ENCODE results near the gene GBP3. TPM values are rescaled to one million over a fixed set of nuclear protein-coding genes. Genes with fewer than 3 reads are reported as not detected.

Gene GBP3
- total and polyA plus RNA-seq, 9 of the 15 experiments (the other 6 are each of a cell fraction or from before 2014, with no cell fraction given), result 0.07 to 0.14 (median 0.11) TPM; not detected in 4

- TF ChIP-seq TEAD1 (CRISPR knock-in tag; IDR thresholded peaks at IDR 0.05) (no peak), BDP1 (IDR thresholded peaks at IDR 0.05; ENCODE audit: insufficient read depth, insufficient read length) (no peak), TGIF2 (CRISPR knock-in tag; IDR thresholded peaks at IDR 0.05) (no peak), NUFIP1 (IDR thresholded peaks at IDR 0.05; ENCODE audit: partially characterized antibody) (no peak), SPI1 (IDR thresholded peaks at IDR 0.05; ENCODE audit: borderline replicate concordance, low read depth, low read length) (no peak), MAFF (IDR thresholded peaks at IDR 0.05; ENCODE audit: low read length) (no peak), BRD4 (IDR thresholded peaks at IDR 0.05) (no peak), OTX1 (CRISPR knock-in tag; IDR thresholded peaks at IDR 0.05) (no peak), STAT5B (CRISPR knock-in tag; IDR thresholded peaks at IDR 0.05) (no peak), PHF8 (IDR thresholded peaks at IDR 0.05; ENCODE audit: borderline replicate concordance, low read length) (no peak), CTCF (IDR thresholded peaks at IDR 0.05 in 2 of 3, conservative IDR thresholded peaks at IDR 0.05 in 1 of 3; ENCODE audit: insufficient read depth in 2 of 3, low read depth in 1 of 3, low read length in 3 of 3) (peak in 2 of 3 experiments; percentile 45 to 64; a peak in 5 of 6 replicates), POU5F1 (IDR thresholded peaks at IDR 0.05; ENCODE audit: borderline replicate concordance, low read depth, low read length, partially characterized antibody) (no peak), SMARCC2 (IDR thresholded peaks at IDR 0.05; ENCODE audit: low read depth) (no peak), NCOA6 (IDR thresholded peaks at IDR 0.05) (no peak), COPS2 (conservative IDR thresholded peaks at IDR 0.05) (no peak), BACH1 (tag; IDR thresholded peaks at IDR 0.05) (no peak), PBX2 (CRISPR knock-in tag; IDR thresholded peaks at IDR 0.05; ENCODE audit: low read depth) (no peak), PBX2 (tag; conservative IDR thresholded peaks at IDR 0.05; ENCODE audit: low read depth) (no peak), CBFA2T3 (IDR thresholded peaks at IDR 0.05) (no peak), JUNB (CRISPR knock-in tag; conservative IDR thresholded peaks at IDR 0.05) (no peak), ZFPM2 (CRISPR knock-in tag; IDR thresholded peaks at IDR 0.05) (no peak), ZNF277 (CRISPR knock-in tag; IDR thresholded peaks at IDR 0.05; ENCODE audit: borderline replicate concordance) (no peak), ZNF121 (CRISPR knock-in tag; conservative IDR thresholded peaks at IDR 0.05) (peak; percentile 59; the same call in 1 of the 2 replicates), RAD21 (CRISPR knock-in tag; conservative IDR thresholded peaks at IDR 0.05 in 1 of 2, IDR thresholded peaks at IDR 0.05 in 1 of 2) (peak; percentile 10 to 56; a peak in 2 of 4 replicates)
Measured at GRCh38 chr1:88983791-88984559, 38.7 kb downstream of the GBP3 start (continued).
